ENCODE measurements around the gene CFAP299.

The CFAP299 gene

DNA sequence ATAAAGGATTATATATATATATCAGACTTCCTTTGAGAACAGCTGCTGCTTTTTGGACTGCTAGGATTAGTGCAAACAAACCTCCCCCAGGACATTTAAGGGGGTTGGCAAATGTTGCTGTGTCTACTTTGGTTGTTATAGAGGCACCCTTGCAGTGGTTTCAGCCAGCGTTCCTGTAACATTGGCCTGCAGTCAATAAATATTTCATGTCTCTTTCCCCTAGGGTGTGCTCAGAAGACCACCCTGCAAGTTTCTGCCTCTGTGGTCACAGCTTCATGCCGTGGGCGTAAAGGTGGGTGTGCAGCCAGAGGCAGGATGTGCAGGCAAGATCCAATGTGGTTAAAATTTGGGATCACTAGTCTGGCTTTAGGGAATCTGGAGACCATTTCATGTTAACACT, 40.2 kb upstream of the CFAP299 start:
- Histone ChIP-seq H3K27me3 (ENCODE audit: low read depth, low read length) (no peaks in the 10 kb centered on the region), H2AFZ (ENCODE audit: low read depth, low read length) (no peak overlapping the region), H3K79me2 (ENCODE audit: low read length) (no peaks in the 10 kb centered on the region), H3K4me2 (ENCODE audit: low read length) (no peak overlapping the region), H4K20me1 (ENCODE audit: insufficient read depth, low read length) (no peaks in the 10 kb centered on the region), H3K27ac (ENCODE audit: low read length) (no peak overlapping the region), H3K9ac (ENCODE audit: low read length) (no peak overlapping the region), H3K36me3 (replicated peaks; ENCODE audit: low read depth, low read length) (no peaks in the 10 kb centered on the region), H3K4me3 (ENCODE audit: low read length) (no peak overlapping the region), H3K4me1 (ENCODE audit: low read length) (no peaks in the 10 kb centered on the region), H3K9me3 (ENCODE audit: insufficient read depth, low read length) (no peaks in the 10 kb centered on the region; the same call in 1 of the 2 replicates)
- TF ChIP-seq, protein P1, sequence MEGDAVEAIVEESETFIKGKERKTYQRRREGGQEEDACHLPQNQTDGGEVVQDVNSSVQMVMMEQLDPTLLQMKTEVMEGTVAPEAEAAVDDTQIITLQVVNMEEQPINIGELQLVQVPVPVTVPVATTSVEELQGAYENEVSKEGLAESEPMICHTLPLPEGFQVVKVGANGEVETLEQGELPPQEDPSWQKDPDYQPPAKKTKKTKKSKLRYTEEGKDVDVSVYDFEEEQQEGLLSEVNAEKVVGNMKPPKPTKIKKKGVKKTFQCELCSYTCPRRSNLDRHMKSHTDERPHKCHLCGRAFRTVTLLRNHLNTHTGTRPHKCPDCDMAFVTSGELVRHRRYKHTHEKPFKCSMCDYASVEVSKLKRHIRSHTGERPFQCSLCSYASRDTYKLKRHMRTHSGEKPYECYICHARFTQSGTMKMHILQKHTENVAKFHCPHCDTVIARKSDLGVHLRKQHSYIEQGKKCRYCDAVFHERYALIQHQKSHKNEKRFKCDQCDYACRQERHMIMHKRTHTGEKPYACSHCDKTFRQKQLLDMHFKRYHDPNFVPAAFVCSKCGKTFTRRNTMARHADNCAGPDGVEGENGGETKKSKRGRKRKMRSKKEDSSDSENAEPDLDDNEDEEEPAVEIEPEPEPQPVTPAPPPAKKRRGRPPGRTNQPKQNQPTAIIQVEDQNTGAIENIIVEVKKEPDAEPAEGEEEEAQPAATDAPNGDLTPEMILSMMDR (IDR thresholded peaks at IDR 0.05; ENCODE audit: low read depth, low read length): no peak
- TF ChIP-seq EZH2phosphoT487 (IDR thresholded peaks at IDR 0.05; ENCODE audit: low read depth): no peak

GRCh38 chr4:80295826-80296225, 39.7 kb upstream of the CFAP299 start:
- no peaks in the 10 kb centered on the region for H4K20me1 ChIP-seq (ENCODE audit: insufficient read depth, low read length)
- H3K27ac ChIP-seq (ENCODE audit: low read length): no peak overlapping the region
- no peak overlapping the region for H3K4me2 ChIP-seq (ENCODE audit: low read length)
- H3K27me3 ChIP-seq (ENCODE audit: low read depth, low read length): no peaks in the 10 kb centered on the region
- TF ChIP-seq, protein P1 (IDR thresholded peaks at IDR 0.05; ENCODE audit: low read depth, low read length): no peak
- TF ChIP-seq EZH2phosphoT487 (IDR thresholded peaks at IDR 0.05; ENCODE audit: low read depth): no peak
- no peaks in the 10 kb centered on the region for H3K36me3 ChIP-seq (replicated peaks; ENCODE audit: low read depth, low read length)
- H2AFZ ChIP-seq (ENCODE audit: low read depth, low read length): no peak overlapping the region
- no peaks in the 10 kb centered on the region for H3K4me1 ChIP-seq (ENCODE audit: low read length)
- no peak overlapping the region for H3K4me3 ChIP-seq (ENCODE audit: low read length)
- H3K79me2 ChIP-seq (ENCODE audit: low read length): no peaks in the 10 kb centered on the region
- no peaks in the 10 kb centered on the region; the same call in 1 of the 2 replicates for H3K9me3 ChIP-seq (ENCODE audit: insufficient read depth, low read length)
- H3K9ac ChIP-seq (ENCODE audit: low read length): no peak overlapping the region

GRCh38 chr4:80301884-80302283, 33.6 kb upstream of the CFAP299 start:
- no peak overlapping the region for H2AFZ ChIP-seq (ENCODE audit: low read depth, low read length)
- no peak overlapping the region for H3K4me3 ChIP-seq (ENCODE audit: low read length)
- H3K9me3 ChIP-seq (ENCODE audit: insufficient read depth, low read length): no peaks in the 10 kb centered on the region
- H3K79me2 ChIP-seq (ENCODE audit: low read length): no peaks in the 10 kb centered on the region
- no peaks in the 10 kb centered on the region for H3K36me3 ChIP-seq (replicated peaks; ENCODE audit: low read depth, low read length)
- no peaks in the 10 kb centered on the region for H3K4me1 ChIP-seq (ENCODE audit: low read length)
- no peak overlapping the region for H3K4me2 ChIP-seq (ENCODE audit: low read length)
- no peak overlapping the region for H3K27ac ChIP-seq (ENCODE audit: low read length)
- H3K9ac ChIP-seq (ENCODE audit: low read length): no peak overlapping the region
- H3K27me3 ChIP-seq (ENCODE audit: low read depth, low read length): 0 out of 2 replicates have a peak, but pooled peaks cover 1% of the 10 kb centered on the region
- no peak for TF ChIP-seq EZH2phosphoT487 (IDR thresholded peaks at IDR 0.05; ENCODE audit: low read depth)
- TF ChIP-seq, protein P1 (IDR thresholded peaks at IDR 0.05; ENCODE audit: low read depth, low read length): no peak
- no peaks in the 10 kb centered on the region for H4K20me1 ChIP-seq (ENCODE audit: insufficient read depth, low read length)

DNA sequence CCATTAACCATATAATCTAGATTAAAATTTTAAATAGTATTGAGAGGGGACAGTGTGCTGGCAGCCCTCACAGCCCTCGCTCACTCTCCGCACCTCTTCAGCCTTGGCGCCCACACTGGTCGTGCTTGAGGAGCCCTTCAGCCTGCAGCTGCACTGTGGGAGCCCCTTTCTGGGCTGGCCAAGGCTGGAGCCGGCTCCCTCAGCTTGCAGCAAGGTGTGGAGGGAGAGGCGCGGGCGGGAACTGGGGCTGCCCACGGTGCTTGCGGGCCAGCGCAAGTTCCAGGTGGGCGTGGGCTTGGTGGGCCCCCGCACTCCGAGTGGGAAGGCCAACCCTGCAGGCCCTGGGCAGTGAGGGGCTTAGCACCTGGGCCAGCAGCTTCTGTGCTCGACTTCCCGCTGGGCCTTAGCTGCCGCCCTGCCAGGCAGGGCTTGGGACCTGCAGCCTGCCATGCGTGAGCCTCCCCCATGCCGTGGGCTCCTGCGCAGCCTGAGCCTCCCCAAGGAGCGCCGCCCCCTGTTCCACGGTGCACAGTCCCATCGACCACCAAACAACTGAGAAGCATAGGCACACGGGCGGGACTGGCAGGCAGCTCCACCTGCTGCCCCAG, 32.8 kb upstream of the CFAP299 start:
- Histone ChIP-seq H3K9me3 (ENCODE audit: insufficient read depth, low read length) (no peaks in the 10 kb centered on the region), H3K79me2 (ENCODE audit: low read length) (no peaks in the 10 kb centered on the region), H3K4me1 (ENCODE audit: low read length) (no peaks in the 10 kb centered on the region), H2AFZ (ENCODE audit: low read depth, low read length) (no peak overlapping the region), H3K36me3 (replicated peaks; ENCODE audit: low read depth, low read length) (no peaks in the 10 kb centered on the region), H3K27ac (ENCODE audit: low read length) (no peak overlapping the region), H3K27me3 (ENCODE audit: low read depth, low read length) (0 out of 2 replicates have a peak, but pooled peaks cover 3% of the 10 kb centered on the region), H4K20me1 (ENCODE audit: insufficient read depth, low read length) (no peaks in the 10 kb centered on the region), H3K9ac (ENCODE audit: low read length) (no peak overlapping the region), H3K4me2 (ENCODE audit: low read length) (no peak overlapping the region), H3K4me3 (ENCODE audit: low read length) (no peak overlapping the region)
- TF ChIP-seq, protein P1 (IDR thresholded peaks at IDR 0.05; ENCODE audit: low read depth, low read length): no peak
- TF ChIP-seq EZH2phosphoT487 (IDR thresholded peaks at IDR 0.05; ENCODE audit: low read depth): no peak

All from OCI-LY3 (cell line).